Measurements from ENCODE around the gene MPND.

DNA sequence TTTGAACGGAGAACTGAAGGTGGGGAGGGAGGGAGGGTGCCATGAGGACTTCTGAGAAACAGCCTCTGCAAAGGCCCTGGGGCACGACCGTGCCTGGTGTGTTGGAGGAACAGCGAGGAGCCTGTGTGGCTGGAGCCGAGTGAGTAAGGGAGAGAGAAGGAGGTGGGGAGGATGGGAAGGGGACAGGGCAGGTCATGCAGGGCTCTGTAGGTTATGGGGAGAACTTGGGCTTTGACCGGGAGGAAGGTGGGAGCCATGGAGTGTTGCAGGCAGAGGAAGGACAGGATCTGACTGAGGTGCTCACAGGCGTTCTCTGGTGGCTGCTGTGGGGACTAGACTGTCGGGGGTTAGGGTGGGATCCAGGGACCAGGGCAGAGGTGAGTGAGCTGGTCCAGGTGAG lies 6.7 kb downstream of the MPND start:
- TF ChIP-seq, protein P1, sequence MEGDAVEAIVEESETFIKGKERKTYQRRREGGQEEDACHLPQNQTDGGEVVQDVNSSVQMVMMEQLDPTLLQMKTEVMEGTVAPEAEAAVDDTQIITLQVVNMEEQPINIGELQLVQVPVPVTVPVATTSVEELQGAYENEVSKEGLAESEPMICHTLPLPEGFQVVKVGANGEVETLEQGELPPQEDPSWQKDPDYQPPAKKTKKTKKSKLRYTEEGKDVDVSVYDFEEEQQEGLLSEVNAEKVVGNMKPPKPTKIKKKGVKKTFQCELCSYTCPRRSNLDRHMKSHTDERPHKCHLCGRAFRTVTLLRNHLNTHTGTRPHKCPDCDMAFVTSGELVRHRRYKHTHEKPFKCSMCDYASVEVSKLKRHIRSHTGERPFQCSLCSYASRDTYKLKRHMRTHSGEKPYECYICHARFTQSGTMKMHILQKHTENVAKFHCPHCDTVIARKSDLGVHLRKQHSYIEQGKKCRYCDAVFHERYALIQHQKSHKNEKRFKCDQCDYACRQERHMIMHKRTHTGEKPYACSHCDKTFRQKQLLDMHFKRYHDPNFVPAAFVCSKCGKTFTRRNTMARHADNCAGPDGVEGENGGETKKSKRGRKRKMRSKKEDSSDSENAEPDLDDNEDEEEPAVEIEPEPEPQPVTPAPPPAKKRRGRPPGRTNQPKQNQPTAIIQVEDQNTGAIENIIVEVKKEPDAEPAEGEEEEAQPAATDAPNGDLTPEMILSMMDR (IDR thresholded peaks at IDR 0.05): no peak
- no peak for TF ChIP-seq POLR2A (IDR thresholded peaks at IDR 0.05)

Data from thyroid gland (tissue), 4 donors.